ENCODE results near the gene PRKCE. TPM values are rescaled to one million over a fixed set of nuclear protein-coding genes. Genes with fewer than 3 reads are reported as not detected.

Gene PRKCE
- total RNA-seq, 1 experiment from 2014 or later = 4.4 TPM

- Mint-ChIP-seq H3K27ac (ENCODE audit: unreplicated experiment) (no peak overlapping the region), H3K27me3 (ENCODE audit: insufficient read depth, unreplicated experiment) (no peaks in the 10 kb centered on the region), H3K4me3 (ENCODE audit: unreplicated experiment) (no peak overlapping the region), H3K36me3 (ENCODE audit: insufficient read depth, unreplicated experiment) (no peaks in the 10 kb centered on the region), H3K9me3 (ENCODE audit: unreplicated experiment) (no peaks in the 10 kb centered on the region), H3K4me1 (ENCODE audit: low read depth, unreplicated experiment) (peaks cover 15% of the 10 kb centered on the region)
- DNase-seq = no peak
- BruUV-seq (replicated peaks) = no TSS peak
- ChIA-PET POLR2A (no interaction called here), CTCF (no interaction called here)
- Histone ChIP-seq H3K4me1 (peaks cover 3% of the 10 kb centered on the region; the same call in 1 of the 2 replicates), H3K9me3 (no peaks in the 10 kb centered on the region), H3K27me3 (replicated peaks; ENCODE audit: control insufficient read depth, insufficient read depth, low read length) (no peaks in the 10 kb centered on the region), H3K4me3 (ENCODE audit: low read depth, low read length) (no peak overlapping the region), H3K36me3 (ENCODE audit: control insufficient read depth, insufficient read depth, low read length) (no peaks in the 10 kb centered on the region)
- no peak for TF ChIP-seq CTCF (IDR thresholded peaks at IDR 0.05; ENCODE audit: insufficient read depth in 1 of 2, low read depth in 1 of 2, low read length in 1 of 2, severe bottlenecking in 1 of 2, unreplicated experiment in 1 of 2)
- intact Hi-C loops (cut with micrococcal nuclease; ENCODE audit: unreplicated experiment) = no loop called here
These were observed 505.8 kb downstream of the PRKCE start for GRCh38 chr2:46157072-46157965.

GRCh38 chr2:46157966-46158310 is 506.5 kb downstream of the PRKCE start:
- Mint-ChIP-seq H3K27ac (ENCODE audit: unreplicated experiment) (no peak overlapping the region), H3K36me3 (ENCODE audit: insufficient read depth, unreplicated experiment) (no peaks in the 10 kb centered on the region), H3K4me3 (ENCODE audit: unreplicated experiment) (no peak overlapping the region), H3K27me3 (ENCODE audit: insufficient read depth, unreplicated experiment) (no peaks in the 10 kb centered on the region), H3K9me3 (ENCODE audit: unreplicated experiment) (no peaks in the 10 kb centered on the region), H3K4me1 (ENCODE audit: low read depth, unreplicated experiment) (peaks cover 20% of the 10 kb centered on the region)
- CTCF ChIA-PET = no interaction called here
- BruUV-seq (replicated peaks) = no TSS peak
- no peak for TF ChIP-seq CTCF (IDR thresholded peaks at IDR 0.05; ENCODE audit: insufficient read depth in 1 of 2, low read depth in 1 of 2, low read length in 1 of 2, severe bottlenecking in 1 of 2, unreplicated experiment in 1 of 2)
- DNase-seq = no peak
- H3K36me3 ChIP-seq (ENCODE audit: control insufficient read depth, insufficient read depth, low read length) = no peaks in the 10 kb centered on the region
- no peaks in the 10 kb centered on the region for H3K9me3 ChIP-seq
- POLR2A ChIA-PET = no interaction called here
- peaks cover 9% of the 10 kb centered on the region; the same call in 1 of the 2 replicates for H3K4me1 ChIP-seq
- intact Hi-C loops (cut with micrococcal nuclease; ENCODE audit: unreplicated experiment) = no loop called here
- no peaks in the 10 kb centered on the region for H3K27me3 ChIP-seq (replicated peaks; ENCODE audit: control insufficient read depth, insufficient read depth, low read length)
- H3K4me3 ChIP-seq (ENCODE audit: low read depth, low read length) = no peak overlapping the region

- intact Hi-C loops (cut with micrococcal nuclease; ENCODE audit: unreplicated experiment) = no loop called here
- POLR2A ChIA-PET = no interaction called here
- H3K9me3 Mint-ChIP-seq (ENCODE audit: unreplicated experiment) = no peaks in the 10 kb centered on the region
These were observed 507.2 kb downstream of the PRKCE start for GRCh38 chr2:46158661-46159060.

More at GRCh38 chr2:46158661-46159060, 507.2 kb downstream of the PRKCE start:
- DNase-seq = no peak
- no peaks in the 10 kb centered on the region for H3K36me3 Mint-ChIP-seq (ENCODE audit: insufficient read depth, unreplicated experiment)
- Histone ChIP-seq H3K4me1 (peaks cover 10% of the 10 kb centered on the region; the same call in 1 of the 2 replicates), H3K4me3 (ENCODE audit: low read depth, low read length) (no peak overlapping the region), H3K36me3 (ENCODE audit: control insufficient read depth, insufficient read depth, low read length) (no peaks in the 10 kb centered on the region), H3K9me3 (no peaks in the 10 kb centered on the region), H3K27me3 (replicated peaks; ENCODE audit: control insufficient read depth, insufficient read depth, low read length) (no peaks in the 10 kb centered on the region)
- H3K27ac Mint-ChIP-seq (ENCODE audit: unreplicated experiment) = no peak overlapping the region
- peaks cover 21% of the 10 kb centered on the region for H3K4me1 Mint-ChIP-seq (ENCODE audit: low read depth, unreplicated experiment)
- no peaks in the 10 kb centered on the region for H3K27me3 Mint-ChIP-seq (ENCODE audit: insufficient read depth, unreplicated experiment)
- TF ChIP-seq CTCF (IDR thresholded peaks at IDR 0.05; ENCODE audit: insufficient read depth in 1 of 2, low read depth in 1 of 2, low read length in 1 of 2, severe bottlenecking in 1 of 2, unreplicated experiment in 1 of 2) = no peak
- H3K4me3 Mint-ChIP-seq (ENCODE audit: unreplicated experiment) = no peak overlapping the region
- no TSS peak for BruUV-seq (replicated peaks)
- CTCF ChIA-PET = no interaction called here

All from Caco-2 (cell line).